ENCODE data around the gene DTX3. TPM values are rescaled to one million over a fixed set of nuclear protein-coding genes. Genes with fewer than 3 reads are reported as not detected.
"Not testable (repeated sequence)": the region's sequence is repeated elsewhere in the genome, so short reads cannot be mapped to it uniquely, and the experiment has no call there.

DTX3 gene
- total RNA-seq, 1 donor from 2014 or later, result 26.0 TPM

DNA sequence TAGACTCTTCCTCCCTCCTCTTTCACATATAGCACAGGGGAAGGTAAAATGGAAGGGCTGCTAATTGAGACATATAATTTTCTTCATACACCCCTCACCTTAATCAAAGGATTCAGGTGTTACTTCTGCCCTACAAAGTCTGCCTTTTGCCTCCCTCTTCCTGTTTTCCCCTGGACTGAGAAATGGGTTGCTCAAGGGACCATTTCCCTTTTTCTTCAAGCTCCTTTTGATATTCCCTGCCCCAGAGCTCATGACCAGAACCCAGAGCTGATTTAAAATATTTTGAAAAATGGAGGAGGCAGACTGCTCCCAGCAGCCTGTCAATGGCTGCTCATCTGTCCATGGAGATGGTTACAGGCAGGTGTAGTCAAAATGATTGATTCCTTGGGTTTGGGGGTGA is 19.9 kb upstream of the DTX3 start:
- H3K9me3 ChIP-seq, result no peaks in the 10 kb centered on the region
- H3K4me1 ChIP-seq, result no peaks in the 10 kb centered on the region
- TF ChIP-seq, protein P1, sequence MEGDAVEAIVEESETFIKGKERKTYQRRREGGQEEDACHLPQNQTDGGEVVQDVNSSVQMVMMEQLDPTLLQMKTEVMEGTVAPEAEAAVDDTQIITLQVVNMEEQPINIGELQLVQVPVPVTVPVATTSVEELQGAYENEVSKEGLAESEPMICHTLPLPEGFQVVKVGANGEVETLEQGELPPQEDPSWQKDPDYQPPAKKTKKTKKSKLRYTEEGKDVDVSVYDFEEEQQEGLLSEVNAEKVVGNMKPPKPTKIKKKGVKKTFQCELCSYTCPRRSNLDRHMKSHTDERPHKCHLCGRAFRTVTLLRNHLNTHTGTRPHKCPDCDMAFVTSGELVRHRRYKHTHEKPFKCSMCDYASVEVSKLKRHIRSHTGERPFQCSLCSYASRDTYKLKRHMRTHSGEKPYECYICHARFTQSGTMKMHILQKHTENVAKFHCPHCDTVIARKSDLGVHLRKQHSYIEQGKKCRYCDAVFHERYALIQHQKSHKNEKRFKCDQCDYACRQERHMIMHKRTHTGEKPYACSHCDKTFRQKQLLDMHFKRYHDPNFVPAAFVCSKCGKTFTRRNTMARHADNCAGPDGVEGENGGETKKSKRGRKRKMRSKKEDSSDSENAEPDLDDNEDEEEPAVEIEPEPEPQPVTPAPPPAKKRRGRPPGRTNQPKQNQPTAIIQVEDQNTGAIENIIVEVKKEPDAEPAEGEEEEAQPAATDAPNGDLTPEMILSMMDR (IDR thresholded peaks at IDR 0.05), result no peak
- no peak for DNase-seq
- intact Hi-C loops (cut with DNase I), result loop anchor here (5.0 kb wide), 1 partner anchor 38 kb away; no protein-coding TSS in a partner anchor
- no peak overlapping the region for H3K27ac ChIP-seq
- H3K27me3 ChIP-seq, result no peaks in the 10 kb centered on the region
- H3K36me3 ChIP-seq, result no peaks in the 10 kb centered on the region
- no peak overlapping the region for H3K4me3 ChIP-seq
- ATAC-seq, result peak; percentile 48

DNA sequence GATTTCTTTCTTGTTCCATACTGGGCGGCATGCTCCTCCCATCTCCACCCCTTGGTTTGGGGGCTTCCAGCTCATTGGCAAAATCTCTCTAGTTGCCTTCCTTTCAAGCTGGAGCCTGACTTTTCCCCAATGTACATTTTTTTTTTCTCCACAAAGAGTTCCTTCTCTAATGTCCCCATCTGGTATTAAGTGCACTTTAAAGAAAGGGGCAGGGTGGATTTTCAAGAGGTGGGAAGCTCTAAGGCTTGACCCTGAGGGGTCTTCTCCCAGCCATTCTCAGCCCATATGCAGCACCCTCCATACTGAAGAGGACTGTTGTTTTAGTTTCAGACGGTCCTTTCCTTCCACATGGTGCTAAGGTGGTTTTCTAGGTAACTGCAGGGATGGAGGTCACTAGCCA is 19.5 kb upstream of the DTX3 start:
- no peaks in the 10 kb centered on the region for H3K36me3 ChIP-seq
- ATAC-seq, result no peak
- H3K27me3 ChIP-seq, result no peaks in the 10 kb centered on the region
- intact Hi-C loops (cut with DNase I), result no loop called here
- H3K4me1 ChIP-seq, result no peaks in the 10 kb centered on the region
- DNase-seq, result no peak
- H3K27ac ChIP-seq, result no peak overlapping the region
- no peak overlapping the region for H3K4me3 ChIP-seq
- TF ChIP-seq, protein P1 (IDR thresholded peaks at IDR 0.05), result no peak
- no peaks in the 10 kb centered on the region for H3K9me3 ChIP-seq

DNA sequence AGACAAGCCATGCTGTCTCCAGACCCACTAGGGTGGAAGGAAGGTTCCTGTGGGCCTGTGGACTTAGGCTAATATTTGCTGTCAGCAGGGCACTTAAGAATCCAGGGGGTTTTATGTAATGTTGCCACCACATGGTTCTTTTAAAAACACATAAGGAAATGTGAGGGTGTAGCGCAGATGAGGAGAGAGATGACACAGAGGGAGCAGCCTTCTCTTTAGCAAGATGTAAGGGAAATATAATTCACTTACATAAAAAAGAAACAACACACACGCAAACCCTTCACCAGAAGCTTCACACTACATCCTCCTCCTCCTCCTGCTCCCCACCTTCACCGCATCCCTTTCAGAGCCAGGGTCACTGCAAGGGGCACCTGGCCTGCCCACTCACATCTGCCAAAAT is 18.5 kb upstream of the DTX3 start:
- H3K27me3 ChIP-seq, result no peaks in the 10 kb centered on the region
- intact Hi-C loops (cut with DNase I), result no loop called here
- TF ChIP-seq, protein P1 (IDR thresholded peaks at IDR 0.05), result no peak
- H3K9me3 ChIP-seq, result no peaks in the 10 kb centered on the region
- DNase-seq (no peak), ATAC-seq (no peak)
- H3K27ac ChIP-seq, result no peak overlapping the region
- H3K4me3 ChIP-seq, result no peak overlapping the region
- no peaks in the 10 kb centered on the region for H3K4me1 ChIP-seq
- H3K36me3 ChIP-seq, result no peaks in the 10 kb centered on the region

DNA sequence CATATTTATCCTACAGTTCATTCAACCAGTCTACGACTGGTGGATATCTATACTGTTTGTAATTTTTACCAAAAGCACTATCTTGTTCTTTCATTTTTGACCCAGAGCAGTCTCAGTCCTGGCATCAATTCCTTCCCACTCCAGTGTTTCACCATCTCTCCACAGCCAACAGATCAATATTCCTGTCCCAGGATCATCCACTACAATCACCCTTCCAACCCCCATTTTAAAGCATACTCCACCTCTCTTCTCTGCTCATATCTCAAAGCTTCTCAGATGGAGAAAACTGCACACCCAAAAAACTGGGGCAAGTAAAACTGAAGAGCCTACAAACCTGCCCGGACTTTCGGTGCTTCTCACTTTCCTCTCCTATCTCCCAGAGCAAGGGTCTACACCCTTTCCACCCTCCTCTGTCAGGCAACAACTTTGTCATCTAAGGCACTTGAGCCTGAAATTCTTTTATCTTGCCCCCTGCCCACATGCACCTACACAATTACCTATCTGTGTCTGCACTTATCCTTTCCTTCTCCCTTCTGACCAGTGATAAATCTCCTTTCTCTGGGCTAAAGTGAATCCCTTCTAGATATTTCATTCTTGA is 17.7 kb upstream of the DTX3 start:
- no peak overlapping the region for H3K27ac ChIP-seq
- ATAC-seq (no peak), DNase-seq (no peak)
- no peaks in the 10 kb centered on the region for H3K36me3 ChIP-seq
- intact Hi-C loops (cut with DNase I), result no loop called here
- no peaks in the 10 kb centered on the region for H3K9me3 ChIP-seq
- no peak overlapping the region for H3K4me3 ChIP-seq
- no peaks in the 10 kb centered on the region for H3K27me3 ChIP-seq
- peaks cover 4% of the 10 kb centered on the region for H3K4me1 ChIP-seq
- TF ChIP-seq, protein P1 (IDR thresholded peaks at IDR 0.05), result no peak

DNA sequence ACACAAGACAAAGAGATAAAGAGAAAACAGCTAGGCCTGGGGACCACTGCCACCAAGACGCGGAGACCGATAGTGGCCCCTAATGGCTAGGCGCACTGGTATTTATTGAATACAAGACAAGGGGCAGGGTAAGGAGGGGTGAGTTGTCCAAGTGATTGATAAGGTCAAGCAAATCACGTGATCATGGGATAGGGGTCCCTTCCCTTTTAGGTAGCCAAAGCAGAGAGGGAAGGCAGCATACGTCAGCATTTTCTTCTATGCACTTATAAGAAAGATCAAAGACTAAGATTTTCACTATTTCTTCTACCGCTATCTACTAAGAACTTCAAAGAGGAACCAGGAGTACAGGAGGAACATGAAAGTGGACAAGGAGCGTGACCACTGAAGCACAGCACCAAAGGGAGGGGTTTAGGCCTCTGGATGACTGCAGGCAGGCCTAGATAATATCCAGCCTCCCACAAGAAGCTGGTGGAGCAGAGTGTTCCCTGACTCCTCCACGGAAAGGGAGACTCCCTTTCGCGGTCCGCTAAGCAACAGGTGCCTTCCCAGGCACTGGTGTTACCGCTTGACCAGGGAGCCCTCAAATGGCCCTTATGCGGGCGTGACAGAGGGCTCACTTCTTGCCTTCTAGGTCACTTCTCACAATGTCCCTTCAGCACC is 15.5 kb upstream of the DTX3 start:
- H3K9me3 ChIP-seq; H3K36me3 ChIP-seq; H3K4me3 ChIP-seq; H3K27me3 ChIP-seq; intact Hi-C loops (cut with DNase I); DNase-seq; ATAC-seq; H3K27ac ChIP-seq: not testable (repeated sequence)
- peaks cover 17% of the 10 kb centered on the region for H3K4me1 ChIP-seq

DNA sequence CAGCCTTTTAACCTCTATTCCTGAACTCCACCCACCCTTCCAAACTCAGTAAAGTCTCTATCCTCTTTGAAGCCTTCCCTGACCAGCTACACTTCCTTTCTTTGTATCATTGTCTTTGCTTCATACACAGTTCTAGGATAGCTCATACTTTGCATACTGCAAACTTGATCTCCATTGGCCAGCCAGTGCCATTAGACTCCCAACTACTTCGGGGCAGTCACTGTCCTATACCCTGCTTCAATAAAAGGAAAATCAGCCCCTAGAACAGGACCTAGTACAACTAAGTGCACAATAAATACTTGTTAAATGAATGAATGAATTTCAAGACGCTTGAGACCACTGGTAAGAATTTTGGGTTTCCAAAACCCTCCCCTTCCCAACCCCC is 14.2 kb upstream of the DTX3 start:
- intact Hi-C loops (cut with DNase I), result no loop called here
- H3K4me3 ChIP-seq, result peak overlapping the region; percentile 94
- ATAC-seq, result no peak
- H3K27me3 ChIP-seq, result no peaks in the 10 kb centered on the region
- H3K9me3 ChIP-seq, result no peaks in the 10 kb centered on the region
- H3K27ac ChIP-seq, result peak overlapping the region; percentile 78
- peaks cover 6% of the 10 kb centered on the region for H3K36me3 ChIP-seq
- DNase-seq, result no peak
- peaks cover 17% of the 10 kb centered on the region for H3K4me1 ChIP-seq
- TF ChIP-seq, protein P1 (IDR thresholded peaks at IDR 0.05), result no peak

Data from upper lobe of right lung (tissue), 1 donor.